ENCODE results near the gene IL17REL.

Gene IL17REL

GRCh38 chr22:49949914-49950292 lies 62.7 kb downstream of the IL17REL start:
- DNase-seq (ENCODE audit: low read depth in 1 of 2, low spot score in 1 of 2), result no peak
- H3K27ac ChIP-seq (replicated peaks), result no peak overlapping the region
- no peak overlapping the region for H3K4me3 ChIP-seq (replicated peaks; ENCODE audit: insufficient read depth, low read length)
- H3K27me3 ChIP-seq (ENCODE audit: insufficient read depth, poor library complexity, severe bottlenecking), result no peaks in the 10 kb centered on the region
- TF ChIP-seq POLR2AphosphoS5 (IDR thresholded peaks at IDR 0.05; ENCODE audit: low read depth), result no peak
- no peak for TF ChIP-seq GABPA (IDR thresholded peaks at IDR 0.05; ENCODE audit: low read depth)
- TF ChIP-seq, protein P1, sequence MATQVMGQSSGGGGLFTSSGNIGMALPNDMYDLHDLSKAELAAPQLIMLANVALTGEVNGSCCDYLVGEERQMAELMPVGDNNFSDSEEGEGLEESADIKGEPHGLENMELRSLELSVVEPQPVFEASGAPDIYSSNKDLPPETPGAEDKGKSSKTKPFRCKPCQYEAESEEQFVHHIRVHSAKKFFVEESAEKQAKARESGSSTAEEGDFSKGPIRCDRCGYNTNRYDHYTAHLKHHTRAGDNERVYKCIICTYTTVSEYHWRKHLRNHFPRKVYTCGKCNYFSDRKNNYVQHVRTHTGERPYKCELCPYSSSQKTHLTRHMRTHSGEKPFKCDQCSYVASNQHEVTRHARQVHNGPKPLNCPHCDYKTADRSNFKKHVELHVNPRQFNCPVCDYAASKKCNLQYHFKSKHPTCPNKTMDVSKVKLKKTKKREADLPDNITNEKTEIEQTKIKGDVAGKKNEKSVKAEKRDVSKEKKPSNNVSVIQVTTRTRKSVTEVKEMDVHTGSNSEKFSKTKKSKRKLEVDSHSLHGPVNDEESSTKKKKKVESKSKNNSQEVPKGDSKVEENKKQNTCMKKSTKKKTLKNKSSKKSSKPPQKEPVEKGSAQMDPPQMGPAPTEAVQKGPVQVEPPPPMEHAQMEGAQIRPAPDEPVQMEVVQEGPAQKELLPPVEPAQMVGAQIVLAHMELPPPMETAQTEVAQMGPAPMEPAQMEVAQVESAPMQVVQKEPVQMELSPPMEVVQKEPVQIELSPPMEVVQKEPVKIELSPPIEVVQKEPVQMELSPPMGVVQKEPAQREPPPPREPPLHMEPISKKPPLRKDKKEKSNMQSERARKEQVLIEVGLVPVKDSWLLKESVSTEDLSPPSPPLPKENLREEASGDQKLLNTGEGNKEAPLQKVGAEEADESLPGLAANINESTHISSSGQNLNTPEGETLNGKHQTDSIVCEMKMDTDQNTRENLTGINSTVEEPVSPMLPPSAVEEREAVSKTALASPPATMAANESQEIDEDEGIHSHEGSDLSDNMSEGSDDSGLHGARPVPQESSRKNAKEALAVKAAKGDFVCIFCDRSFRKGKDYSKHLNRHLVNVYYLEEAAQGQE (IDR thresholded peaks at IDR 0.05; ENCODE audit: insufficient replicate concordance, low read depth), result no peak

GRCh38 chr22:49948958-49949913 lies 63.3 kb downstream of the IL17REL start:
- H3K27ac ChIP-seq (replicated peaks), result no peak overlapping the region
- DNase-seq (ENCODE audit: low read depth in 1 of 2, low spot score in 1 of 2), result no peak

DNA sequence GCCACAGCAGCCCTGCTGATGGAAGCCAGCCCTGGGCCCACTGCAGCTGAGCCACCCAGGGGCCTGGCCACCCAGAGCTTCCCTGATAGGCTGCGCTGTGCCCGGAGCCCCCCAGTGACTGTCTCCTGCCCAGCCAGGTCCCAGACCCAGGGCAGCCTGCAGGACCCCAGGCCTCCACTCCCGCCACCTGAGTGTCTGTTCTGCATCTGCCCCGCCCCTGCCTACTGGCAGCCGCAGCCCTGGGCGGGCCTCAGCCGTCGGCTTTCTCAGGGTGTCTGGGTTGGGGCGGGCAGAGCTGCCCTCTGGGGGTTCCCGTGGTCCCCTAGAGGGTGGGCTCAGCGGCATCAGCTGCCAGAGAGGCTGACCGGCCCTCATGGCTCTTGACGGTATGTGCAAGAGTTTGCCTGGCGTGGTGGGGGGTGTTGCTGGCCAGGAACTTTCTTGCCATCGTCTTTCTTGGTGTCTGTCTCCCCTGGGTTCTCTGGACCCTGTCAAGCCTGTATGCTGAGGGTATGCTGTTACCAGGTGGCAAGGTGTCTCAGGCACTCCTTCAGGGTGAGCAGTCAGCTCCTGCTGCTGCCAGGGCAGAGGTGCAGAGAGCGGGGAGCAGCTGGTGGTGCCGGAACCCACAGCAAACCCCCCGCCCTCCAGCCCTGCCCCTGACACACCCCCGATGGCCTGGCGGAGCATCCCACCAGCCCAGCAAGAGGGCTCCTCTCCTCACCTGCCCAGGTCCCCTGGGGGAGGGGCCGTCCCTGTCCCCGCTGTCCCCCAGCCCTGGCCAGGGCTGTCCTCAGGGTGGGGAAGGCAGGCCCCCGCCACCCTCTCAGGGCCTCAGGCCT lies 64.2 kb downstream of the IL17REL start:
- no peak overlapping the region for H3K4me3 ChIP-seq (replicated peaks; ENCODE audit: insufficient read depth, low read length)
- no peak for DNase-seq (ENCODE audit: low read depth in 1 of 2, low spot score in 1 of 2)
- no peak overlapping the region for H3K27ac ChIP-seq (replicated peaks)
- no peak for TF ChIP-seq SPI1 (IDR thresholded peaks at IDR 0.05; ENCODE audit: borderline replicate concordance, low read depth)
- TF ChIP-seq, protein P2, sequence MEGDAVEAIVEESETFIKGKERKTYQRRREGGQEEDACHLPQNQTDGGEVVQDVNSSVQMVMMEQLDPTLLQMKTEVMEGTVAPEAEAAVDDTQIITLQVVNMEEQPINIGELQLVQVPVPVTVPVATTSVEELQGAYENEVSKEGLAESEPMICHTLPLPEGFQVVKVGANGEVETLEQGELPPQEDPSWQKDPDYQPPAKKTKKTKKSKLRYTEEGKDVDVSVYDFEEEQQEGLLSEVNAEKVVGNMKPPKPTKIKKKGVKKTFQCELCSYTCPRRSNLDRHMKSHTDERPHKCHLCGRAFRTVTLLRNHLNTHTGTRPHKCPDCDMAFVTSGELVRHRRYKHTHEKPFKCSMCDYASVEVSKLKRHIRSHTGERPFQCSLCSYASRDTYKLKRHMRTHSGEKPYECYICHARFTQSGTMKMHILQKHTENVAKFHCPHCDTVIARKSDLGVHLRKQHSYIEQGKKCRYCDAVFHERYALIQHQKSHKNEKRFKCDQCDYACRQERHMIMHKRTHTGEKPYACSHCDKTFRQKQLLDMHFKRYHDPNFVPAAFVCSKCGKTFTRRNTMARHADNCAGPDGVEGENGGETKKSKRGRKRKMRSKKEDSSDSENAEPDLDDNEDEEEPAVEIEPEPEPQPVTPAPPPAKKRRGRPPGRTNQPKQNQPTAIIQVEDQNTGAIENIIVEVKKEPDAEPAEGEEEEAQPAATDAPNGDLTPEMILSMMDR (IDR thresholded peaks at IDR 0.05; ENCODE audit: insufficient read depth, low read length), result no peak
- TF ChIP-seq, protein P1 (IDR thresholded peaks at IDR 0.05; ENCODE audit: insufficient replicate concordance, low read depth), result no peak
- TF ChIP-seq POLR2AphosphoS5 (IDR thresholded peaks at IDR 0.05; ENCODE audit: low read depth), result no peak
- no peak for TF ChIP-seq GABPA (IDR thresholded peaks at IDR 0.05; ENCODE audit: low read depth)
- H3K27me3 ChIP-seq (ENCODE audit: insufficient read depth, poor library complexity, severe bottlenecking), result no peaks in the 10 kb centered on the region

More at GRCh38 chr22:49948958-49949913, 63.3 kb downstream of the IL17REL start:
- TF ChIP-seq, protein P2 (IDR thresholded peaks at IDR 0.05; ENCODE audit: insufficient read depth, low read length), result no peak
- TF ChIP-seq POLR2AphosphoS5 (IDR thresholded peaks at IDR 0.05; ENCODE audit: low read depth) (no peak), SPI1 (IDR thresholded peaks at IDR 0.05; ENCODE audit: borderline replicate concordance, low read depth) (no peak), GABPA (IDR thresholded peaks at IDR 0.05; ENCODE audit: low read depth) (no peak)
- TF ChIP-seq, protein P1 (IDR thresholded peaks at IDR 0.05; ENCODE audit: insufficient replicate concordance, low read depth), result no peak
- H3K27me3 ChIP-seq (ENCODE audit: insufficient read depth, poor library complexity, severe bottlenecking), result no peaks in the 10 kb centered on the region
- H3K4me3 ChIP-seq (replicated peaks; ENCODE audit: insufficient read depth, low read length), result no peak overlapping the region

Measured in HL-60 (cell line).